Glutamatergic neuron (in vitro differentiated cells): Measurements from ENCODE around the gene TFCP2L1. TPM values are rescaled to one million over a fixed set of nuclear protein-coding genes. Genes with fewer than 3 reads are reported as not detected.

Experiments used
- DNase-seq: peaks from one replicate; pipeline ENCODE4 v3.0.0; 2022
- H3K27ac Mint-ChIP-seq: one replicate; pipeline ENCODE4 v1.8.0; 2020; ENCODE audit warnings: mild to moderate bottlenecking, mixed read lengths, inconsistent platforms; ENCODE audit not compliant: unreplicated experiment
- H3K27me3 Mint-ChIP-seq: one replicate; pipeline ENCODE4 v1.8.0; 2020; ENCODE audit warnings: mild to moderate bottlenecking, moderate library complexity, mixed read lengths, inconsistent platforms; ENCODE audit not compliant: unreplicated experiment
- H3K36me3 Mint-ChIP-seq: one replicate; pipeline ENCODE4 v1.8.0; 2020; ENCODE audit warnings: mild to moderate bottlenecking, mixed read lengths, inconsistent platforms; ENCODE audit not compliant: unreplicated experiment
- H3K4me1 Mint-ChIP-seq: one replicate; pipeline ENCODE4 v1.8.0; 2020; ENCODE audit warnings: mild to moderate bottlenecking, low read depth, mixed read lengths, inconsistent platforms; ENCODE audit not compliant: unreplicated experiment
- H3K4me3 Mint-ChIP-seq: one replicate; pipeline ENCODE4 v1.8.0; 2020; ENCODE audit warnings: mild to moderate bottlenecking, mixed read lengths, inconsistent platforms; ENCODE audit not compliant: unreplicated experiment
- H3K9me3 Mint-ChIP-seq: one replicate; pipeline ENCODE4 v1.8.0; 2020; ENCODE audit warnings: mild to moderate bottlenecking, moderate library complexity, mixed read lengths, inconsistent platforms; ENCODE audit not compliant: unreplicated experiment
- CTCF ChIP-seq: fragments of 200-600 bp; sonication (generic); IDR thresholded peaks from one replicate; pipeline ENCODE4 v1.5.0; 2021; ENCODE audit not compliant: partially characterized antibody, unreplicated experiment
- total RNA-seq: library from RNA; stranded (reverse); fragmentation: NEBNext Ultra II Directional; extraction: Animal tissue kit (Norgen Biotek cat#: 25700); gene quantifications from one replicate; pipeline ENCODE4 v1.2.1, GENCODE V29; 2021; ENCODE audit not compliant: unreplicated experiment

TFCP2L1 gene
- total RNA-seq, 1 donor from 2014 or later, result 0.07 TPM

GRCh38 chr2:121184248-121184862 is 100.6 kb downstream of the TFCP2L1 start:
- TF ChIP-seq CTCF, result no peak
- H3K4me1 Mint-ChIP-seq, result no peaks in the 10 kb centered on the region
- peaks cover 5% of the 10 kb centered on the region for H3K27me3 Mint-ChIP-seq
- peaks cover 3% of the 10 kb centered on the region for H3K9me3 Mint-ChIP-seq
- H3K27ac Mint-ChIP-seq, result no peak overlapping the region
- H3K4me3 Mint-ChIP-seq, result no peak overlapping the region
- H3K36me3 Mint-ChIP-seq, result no peaks in the 10 kb centered on the region
- no peak for DNase-seq

GRCh38 chr2:121182520-121182919 is 102.5 kb downstream of the TFCP2L1 start:
- Mint-ChIP-seq H3K9me3 (no peaks in the 10 kb centered on the region), H3K4me3 (no peak overlapping the region), H3K36me3 (no peaks in the 10 kb centered on the region), H3K4me1 (peaks cover 3% of the 10 kb centered on the region), H3K27ac (no peak overlapping the region), H3K27me3 (peaks cover 3% of the 10 kb centered on the region)
- no peak for TF ChIP-seq CTCF
- DNase-seq, result no peak

GRCh38 chr2:121179467-121179866 is 105.5 kb downstream of the TFCP2L1 start:
- H3K9me3 Mint-ChIP-seq, result no peaks in the 10 kb centered on the region
- no peak overlapping the region for H3K27ac Mint-ChIP-seq
- H3K4me1 Mint-ChIP-seq, result peaks cover 3% of the 10 kb centered on the region
- peaks cover 4% of the 10 kb centered on the region for H3K27me3 Mint-ChIP-seq
- DNase-seq, result no peak
- no peaks in the 10 kb centered on the region for H3K36me3 Mint-ChIP-seq
- TF ChIP-seq CTCF, result no peak
- no peak overlapping the region for H3K4me3 Mint-ChIP-seq

GRCh38 chr2:121178730-121179129 is 106.3 kb downstream of the TFCP2L1 start:
- no peak overlapping the region for H3K27ac Mint-ChIP-seq
- peaks cover 4% of the 10 kb centered on the region for H3K27me3 Mint-ChIP-seq
- peaks cover 3% of the 10 kb centered on the region for H3K4me1 Mint-ChIP-seq
- no peak for TF ChIP-seq CTCF
- DNase-seq, result no peak
- H3K36me3 Mint-ChIP-seq, result no peaks in the 10 kb centered on the region
- H3K9me3 Mint-ChIP-seq, result no peaks in the 10 kb centered on the region
- no peak overlapping the region for H3K4me3 Mint-ChIP-seq

- Mint-ChIP-seq H3K9me3 (no peaks in the 10 kb centered on the region), H3K4me3 (no peak overlapping the region), H3K27me3 (peaks cover 4% of the 10 kb centered on the region), H3K27ac (no peak overlapping the region), H3K36me3 (no peaks in the 10 kb centered on the region), H3K4me1 (peaks cover 3% of the 10 kb centered on the region)
- no peak for TF ChIP-seq CTCF
- no peak for DNase-seq
Measured at GRCh38 chr2:121177896-121178295, 107.1 kb downstream of the TFCP2L1 start.
